Measurements from ENCODE around the gene HPCAL1. TPM values are rescaled to one million over a fixed set of nuclear protein-coding genes. Genes with fewer than 3 reads are reported as not detected.

HPCAL1 gene
- total and polyA plus RNA-seq, 8 donors, result 22.1 to 32.7 (median 26.4) TPM

DNA sequence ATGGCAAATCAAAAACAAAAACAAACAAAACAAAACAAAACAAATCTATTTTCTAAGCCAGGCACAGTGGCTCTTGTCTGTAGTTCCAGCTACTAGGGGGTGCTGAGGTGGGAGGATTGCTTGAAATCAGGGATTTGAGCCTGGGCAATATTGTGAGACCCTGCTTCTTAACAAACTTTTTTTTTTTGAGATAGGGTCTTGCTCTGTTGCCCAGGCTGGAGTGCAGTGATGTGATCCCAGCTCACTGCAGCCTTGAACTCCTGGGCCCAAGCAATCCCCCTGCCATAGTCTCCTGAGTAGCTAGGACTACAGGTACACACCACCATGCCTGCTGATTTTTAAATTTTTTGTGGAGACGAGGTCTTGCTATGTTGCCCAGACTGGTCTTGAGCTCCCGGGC, 6.2 kb downstream of the HPCAL1 start:
- no peaks in the 10 kb centered on the region for H3K9me3 ChIP-seq
- no peaks in the 10 kb centered on the region for H3K27me3 ChIP-seq
- intact Hi-C loops (cut with DNase I), result loop anchor here in 1 of 3 donors (10.0 kb wide), 2 partner anchors 56 to 106 kb away; no protein-coding TSS in a partner anchor
- WGBS, 2 donors, result 96 to 100% methylated on average over 2 of the region's 2 CpGs
- DNase-seq (no peak), FAIRE-seq (no peak), ATAC-seq (no peak)
- H3K4me1 ChIP-seq, result peaks cover 8 to 24% (median 21%) of the 10 kb centered on the region in 3 donors
- TF ChIP-seq, protein P1, sequence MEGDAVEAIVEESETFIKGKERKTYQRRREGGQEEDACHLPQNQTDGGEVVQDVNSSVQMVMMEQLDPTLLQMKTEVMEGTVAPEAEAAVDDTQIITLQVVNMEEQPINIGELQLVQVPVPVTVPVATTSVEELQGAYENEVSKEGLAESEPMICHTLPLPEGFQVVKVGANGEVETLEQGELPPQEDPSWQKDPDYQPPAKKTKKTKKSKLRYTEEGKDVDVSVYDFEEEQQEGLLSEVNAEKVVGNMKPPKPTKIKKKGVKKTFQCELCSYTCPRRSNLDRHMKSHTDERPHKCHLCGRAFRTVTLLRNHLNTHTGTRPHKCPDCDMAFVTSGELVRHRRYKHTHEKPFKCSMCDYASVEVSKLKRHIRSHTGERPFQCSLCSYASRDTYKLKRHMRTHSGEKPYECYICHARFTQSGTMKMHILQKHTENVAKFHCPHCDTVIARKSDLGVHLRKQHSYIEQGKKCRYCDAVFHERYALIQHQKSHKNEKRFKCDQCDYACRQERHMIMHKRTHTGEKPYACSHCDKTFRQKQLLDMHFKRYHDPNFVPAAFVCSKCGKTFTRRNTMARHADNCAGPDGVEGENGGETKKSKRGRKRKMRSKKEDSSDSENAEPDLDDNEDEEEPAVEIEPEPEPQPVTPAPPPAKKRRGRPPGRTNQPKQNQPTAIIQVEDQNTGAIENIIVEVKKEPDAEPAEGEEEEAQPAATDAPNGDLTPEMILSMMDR (IDR thresholded peaks at IDR 0.05), result no peak
- no peak overlapping the region for H3K27ac ChIP-seq
- no peaks in the 10 kb centered on the region for H3K36me3 ChIP-seq
- no peak overlapping the region for H3K4me3 ChIP-seq

DNA sequence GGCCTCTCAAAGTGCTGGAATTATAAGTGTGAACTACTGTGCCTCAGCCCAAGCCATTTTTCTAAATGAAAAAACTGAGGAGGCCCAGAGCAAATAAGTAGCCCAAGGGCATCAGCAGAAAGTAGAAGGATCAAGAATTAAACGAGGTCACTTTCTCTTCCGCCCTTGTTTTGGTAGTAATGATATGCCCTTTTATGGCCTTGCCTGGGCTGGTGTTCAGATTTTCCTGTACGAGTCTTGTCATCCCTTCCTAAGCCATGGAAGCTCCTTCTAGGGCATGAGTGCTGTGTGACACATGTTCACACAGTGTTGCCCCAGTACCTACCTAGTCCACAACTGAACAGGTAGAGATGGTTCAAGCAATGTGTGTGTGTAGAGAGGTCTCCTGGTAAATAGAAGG, 6.6 kb downstream of the HPCAL1 start:
- TF ChIP-seq, protein P1 (IDR thresholded peaks at IDR 0.05), result no peak
- intact Hi-C loops (cut with DNase I), result loop anchor here in 1 of 3 donors (10.0 kb wide), 2 partner anchors 56 to 106 kb away; no protein-coding TSS in a partner anchor
- H3K4me3 ChIP-seq, result no peak overlapping the region
- FAIRE-seq (no peak), ATAC-seq (no peak), DNase-seq (no peak)
- no peaks in the 10 kb centered on the region for H3K36me3 ChIP-seq
- H3K4me1 ChIP-seq, result peaks cover 8 to 23% (median 21%) of the 10 kb centered on the region in 3 donors
- no peak overlapping the region for H3K27ac ChIP-seq
- no peaks in the 10 kb centered on the region for H3K9me3 ChIP-seq
- whole genome bisulfite sequencing, 2 donors, result 53 to 59% methylated on average over 3 of the region's 3 CpGs
- no peaks in the 10 kb centered on the region for H3K27me3 ChIP-seq

DNA sequence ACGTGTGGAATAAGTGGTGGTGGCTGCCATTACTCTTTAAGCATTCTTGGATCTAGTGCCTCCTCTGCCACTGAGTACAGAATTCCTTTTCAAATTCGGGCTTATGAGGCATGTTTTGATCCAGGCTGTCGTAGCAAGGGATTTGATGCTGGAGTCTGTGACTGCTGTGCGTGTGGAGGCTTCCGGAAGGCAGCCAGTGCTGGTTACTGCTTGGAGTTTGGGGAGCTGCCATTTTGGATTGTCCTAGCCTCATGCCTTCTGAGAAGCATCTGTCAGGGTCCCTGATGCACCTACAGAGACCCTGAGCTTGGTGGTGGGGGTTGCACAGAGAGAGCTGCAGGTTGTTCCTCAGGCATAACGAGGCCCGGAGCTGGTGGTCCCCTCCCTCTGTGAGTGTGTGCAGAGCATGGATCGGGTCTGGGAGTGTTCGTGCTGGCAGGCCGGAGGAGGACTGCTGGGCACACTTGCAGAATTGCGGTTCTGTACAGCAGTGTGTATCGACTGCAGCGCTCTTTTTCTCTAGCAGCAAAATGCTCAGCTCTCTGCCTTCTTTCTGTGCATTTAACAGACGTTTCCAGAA, 7.7 kb downstream of the HPCAL1 start:
- peaks cover 6 to 20% (median 12%) of the 10 kb centered on the region in 3 donors for H3K4me1 ChIP-seq
- FAIRE-seq (no peak), DNase-seq (no peak), ATAC-seq (no peak)
- no peak overlapping the region for H3K4me3 ChIP-seq
- intact Hi-C loops (cut with DNase I), result no loop called here
- no peaks in the 10 kb centered on the region for H3K27me3 ChIP-seq
- H3K9me3 ChIP-seq, result no peaks in the 10 kb centered on the region
- 86 to 92% methylated on average over 14 of the region's 14 CpGs for WGBS, 2 donors
- H3K36me3 ChIP-seq, result no peaks in the 10 kb centered on the region
- TF ChIP-seq, protein P1 (IDR thresholded peaks at IDR 0.05), result no peak
- H3K27ac ChIP-seq, result no peak overlapping the region

DNA sequence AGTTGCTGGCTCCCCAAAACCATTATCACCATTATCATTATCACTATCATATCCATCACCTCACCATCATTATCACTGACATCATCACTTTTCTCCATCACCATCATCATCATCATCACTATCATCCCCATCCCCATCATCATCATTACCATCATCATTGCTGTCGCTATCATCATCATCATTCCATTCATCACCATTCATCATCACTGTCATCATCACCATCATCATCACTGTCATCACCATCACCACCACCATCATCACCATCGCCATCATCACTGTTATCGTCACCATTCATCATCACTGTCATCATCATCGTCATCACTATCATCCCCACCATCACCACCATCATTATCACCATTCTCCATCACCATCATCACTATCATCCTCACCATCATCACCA, 9.0 kb downstream of the HPCAL1 start:
- DNase-seq (no peak), ATAC-seq (no peak), FAIRE-seq (no peak)
- Histone ChIP-seq H3K9me3 (no peaks in the 10 kb centered on the region), H3K27ac (no peak overlapping the region), H3K36me3 (no peaks in the 10 kb centered on the region), H3K27me3 (no peaks in the 10 kb centered on the region), H3K4me3 (no peak overlapping the region), H3K4me1 (peaks cover 0 to 14% (median 6%) of the 10 kb centered on the region in 3 donors)
- WGBS, 2 donors, result 72 to 84% methylated on average over 4 of the region's 4 CpGs
- TF ChIP-seq, protein P1 (IDR thresholded peaks at IDR 0.05), result no peak
- intact Hi-C loops (cut with DNase I), result no loop called here

DNA sequence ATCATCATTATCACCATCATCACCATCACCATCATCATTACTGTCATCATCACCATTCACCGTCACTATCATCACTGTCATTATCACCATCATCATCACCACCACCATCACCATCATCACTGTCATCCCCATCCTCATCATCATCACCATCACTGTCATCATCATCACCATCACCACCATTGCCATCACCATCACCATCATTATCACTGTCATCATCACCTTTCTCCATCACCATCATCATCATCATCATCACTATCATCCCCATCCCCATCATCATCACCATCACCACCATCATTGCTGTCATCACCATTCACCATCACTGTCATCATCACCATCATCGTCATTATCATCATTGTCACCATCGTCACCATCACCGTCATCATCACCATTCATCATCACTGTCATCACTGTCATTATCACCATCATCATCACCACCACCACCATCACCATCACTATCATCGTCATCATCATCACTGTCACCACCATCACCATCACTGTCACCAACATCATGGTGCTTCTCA, 9.8 kb downstream of the HPCAL1 start:
- Histone ChIP-seq H3K4me3 (no peak overlapping the region), H3K36me3 (no peaks in the 10 kb centered on the region), H3K27ac (no peak overlapping the region), H3K4me1 (peaks cover 0 to 6% (median 6%) of the 10 kb centered on the region in 3 donors), H3K27me3 (no peaks in the 10 kb centered on the region), H3K9me3 (no peaks in the 10 kb centered on the region)
- DNase-seq, result no peak
- ATAC-seq, result no peak
- 87 to 100% methylated on average over 5 of the region's 5 CpGs for WGBS, 2 donors
- no peak for FAIRE-seq
- TF ChIP-seq, protein P1 (IDR thresholded peaks at IDR 0.05), result no peak
- intact Hi-C loops (cut with DNase I), result no loop called here
